Stimulated activated CD8-positive, alpha-beta memory T cell treated with anti-CD3 and anti-CD28 coated beads, Interleukin-15, amount 100 ng/mL, for 24 hours (primary cell): ENCODE results near the gene ZNF655.
A peak's percentile ranks its signal among the peaks of the same experiment; 100 is the strongest.
"Not testable (repeated sequence)": the region's sequence is repeated elsewhere in the genome, so short reads cannot be mapped to it uniquely, and the experiment has no call there.

ENCODE experiments used
- DNase-seq: peaks from one replicate; pipeline ENCODE4 v3.0.0-alpha.2; 2020; ENCODE audit warnings: low read depth

Gene ZNF655, protein sequence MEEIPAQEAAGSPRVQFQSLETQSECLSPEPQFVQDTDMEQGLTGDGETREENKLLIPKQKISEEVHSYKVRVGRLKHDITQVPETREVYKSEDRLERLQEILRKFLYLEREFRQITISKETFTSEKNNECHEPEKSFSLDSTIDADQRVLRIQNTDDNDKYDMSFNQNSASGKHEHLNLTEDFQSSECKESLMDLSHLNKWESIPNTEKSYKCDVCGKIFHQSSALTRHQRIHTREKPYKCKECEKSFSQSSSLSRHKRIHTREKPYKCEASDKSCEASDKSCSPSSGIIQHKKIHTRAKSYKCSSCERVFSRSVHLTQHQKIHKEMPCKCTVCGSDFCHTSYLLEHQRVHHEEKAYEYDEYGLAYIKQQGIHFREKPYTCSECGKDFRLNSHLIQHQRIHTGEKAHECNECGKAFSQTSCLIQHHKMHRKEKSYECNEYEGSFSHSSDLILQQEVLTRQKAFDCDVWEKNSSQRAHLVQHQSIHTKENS

GRCh38 chr7:99558306-99559174 lies at the start of gene ZNF655:
Gene ZNF655, plus strand, starts transcription at chr7:99558642. Its CDS starts 1,918 bp downstream, at chr7:99560560.
- peak; percentile 81 for DNase-seq

- DNase-seq, result no peak
Observed at GRCh38 chr7:99514050-99514449, 44.4 kb upstream of the ZNF655 start.

GRCh38 chr7:99521399-99521798 lies 37.0 kb upstream of the ZNF655 start:
- DNase-seq, result no peak

GRCh38 chr7:99525713-99526440 lies 32.6 kb upstream of the ZNF655 start:
- DNase-seq, result no peak

DNA sequence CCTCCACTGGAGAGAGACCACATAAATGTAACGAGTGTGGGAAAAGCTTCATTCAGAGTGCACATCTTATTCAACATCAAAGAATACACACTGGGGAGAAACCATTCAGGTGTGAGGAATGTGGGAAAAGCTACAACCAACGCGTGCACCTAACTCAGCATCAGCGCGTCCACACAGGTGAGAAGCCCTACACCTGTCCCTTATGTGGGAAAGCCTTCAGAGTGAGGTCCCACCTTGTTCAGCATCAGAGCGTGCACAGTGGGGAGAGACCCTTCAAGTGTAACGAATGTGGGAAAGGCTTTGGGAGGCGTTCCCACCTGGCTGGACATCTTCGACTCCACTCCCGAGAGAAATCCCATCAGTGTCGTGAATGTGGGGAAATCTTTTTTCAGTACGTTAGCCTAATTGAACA lies 27.1 kb upstream of the ZNF655 start:
- no peak for DNase-seq

DNA sequence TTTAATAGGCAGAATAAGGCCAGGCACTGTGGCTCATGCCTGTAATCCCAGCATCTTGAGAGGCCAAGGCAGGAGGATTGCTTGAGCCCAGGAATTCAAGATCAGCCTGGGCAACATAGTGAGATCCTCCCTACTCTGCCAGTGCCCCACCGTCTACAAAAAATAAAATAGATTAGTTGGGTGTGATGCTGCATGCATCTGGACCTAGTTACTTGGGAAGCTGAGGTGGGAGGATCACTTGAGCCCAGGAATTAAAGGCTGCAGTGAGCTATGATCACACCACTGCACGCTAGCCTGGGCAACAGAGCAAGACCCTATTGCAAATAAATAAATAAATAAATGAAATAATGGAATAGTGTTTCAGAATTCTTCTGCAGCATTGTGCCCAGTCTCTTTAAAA lies 22.8 kb upstream of the ZNF655 start:
- no peak for DNase-seq

GRCh38 chr7:99539213-99539811 lies 19.1 kb upstream of the ZNF655 start:
- no peak for DNase-seq

DNA sequence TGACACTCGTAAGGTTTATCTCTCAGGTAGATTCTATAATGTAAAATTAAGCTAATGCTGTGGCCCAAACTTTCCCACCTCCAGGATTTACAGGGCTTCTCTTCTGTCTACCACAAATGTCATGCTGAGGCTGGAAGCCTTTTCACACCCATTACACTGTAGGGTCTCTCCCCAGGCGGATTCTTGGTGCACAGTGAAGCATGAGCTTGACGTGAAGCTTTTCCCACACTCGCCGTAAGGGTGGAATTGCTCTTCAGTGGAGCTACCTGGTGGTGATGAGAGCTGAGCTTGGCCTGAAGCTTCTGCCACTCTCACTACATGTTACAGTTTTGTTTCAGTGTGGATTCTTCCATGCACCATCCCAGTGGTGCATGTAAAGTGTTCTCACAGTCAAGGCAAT lies 17.9 kb upstream of the ZNF655 start:
- DNase-seq, result no peak

- DNase-seq, result no peak
Observed at GRCh38 chr7:99541212-99541611, 17.2 kb upstream of the ZNF655 start.

- DNase-seq, result no peak
Observed at GRCh38 chr7:99543081-99543671, 15.3 kb upstream of the ZNF655 start.

GRCh38 chr7:99543916-99544315 lies 14.5 kb upstream of the ZNF655 start:
- no peak for DNase-seq

DNA sequence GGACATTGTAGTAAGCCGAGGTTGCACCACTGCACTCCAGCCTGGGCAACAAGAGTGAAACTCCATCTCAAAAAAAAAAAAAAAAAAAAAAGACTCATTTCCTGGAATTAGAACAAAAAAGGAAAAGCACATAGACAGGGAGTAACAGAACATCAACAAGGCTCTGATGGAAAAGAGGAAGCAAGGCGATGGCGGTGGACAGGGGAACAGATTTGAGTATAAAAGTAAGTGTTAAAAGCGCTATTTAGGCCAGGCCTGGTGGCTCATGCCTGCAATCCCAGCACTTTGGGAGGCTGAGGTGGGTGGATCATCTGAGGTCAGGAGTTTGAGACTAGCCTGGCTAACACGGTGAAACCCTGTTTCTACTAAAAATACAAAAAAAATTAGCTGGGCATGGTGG lies 13.1 kb upstream of the ZNF655 start:
- DNase-seq, result not testable (repeated sequence)

GRCh38 chr7:99549545-99549944 lies 8.9 kb upstream of the ZNF655 start:
- not testable (repeated sequence) for DNase-seq

GRCh38 chr7:99551334-99551733 lies 7.1 kb upstream of the ZNF655 start:
- no peak for DNase-seq

- DNase-seq, result peak; percentile 59
Observed at GRCh38 chr7:99551767-99552463, 6.5 kb upstream of the ZNF655 start, which contains the start of gene FAM200A. Gene FAM200A, minus strand, starts transcription at chr7:99552114. Its CDS starts 3,707 bp downstream, at chr7:99548407.

GRCh38 chr7:99553039-99553438 lies 5.4 kb upstream of the ZNF655 start:
- no peak for DNase-seq

GRCh38 chr7:99554939-99555338 lies 3.5 kb upstream of the ZNF655 start:
- no peak for DNase-seq

DNA sequence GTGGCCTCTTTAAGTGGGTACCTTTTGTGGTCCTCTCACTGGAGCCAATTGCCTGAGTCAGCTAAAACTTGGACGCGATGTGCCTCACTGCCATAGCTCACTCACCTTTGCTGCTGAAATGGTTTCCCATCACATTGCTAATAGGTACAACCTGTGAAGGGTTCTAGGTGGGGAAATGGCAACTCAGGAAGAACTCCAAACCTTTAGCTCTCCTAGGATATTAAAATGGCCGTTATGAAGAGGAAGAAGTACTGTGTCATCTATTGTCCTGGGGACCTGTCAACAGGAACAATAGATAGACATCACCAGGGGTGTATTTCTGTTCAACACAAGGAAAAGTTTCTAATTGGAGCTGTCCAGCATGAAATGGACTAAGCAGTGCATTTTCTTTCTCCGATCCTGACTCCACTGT lies 1.2 kb upstream of the ZNF655 start:
- no peak for DNase-seq

GRCh38 chr7:99557940-99558305 lies 519 bp upstream of the ZNF655 start:
- no peak for DNase-seq

- no peak for DNase-seq
Observed at GRCh38 chr7:99559175-99559915, 903 bp downstream of the ZNF655 start.
